Sigmoid colon (tissue), 7 donors: Measurements from ENCODE around the gene PGAP6. TPM values are rescaled to one million over a fixed set of nuclear protein-coding genes. Genes with fewer than 3 reads are reported as not detected.

Experiments
- DNase-seq: peaks from one replicate; pipeline ENCODE4 v3.0.0-alpha.2; 2019
- H3K27ac ChIP-seq, 4 donors: fragments of 200-600 bp; sonication (generic); one replicate each; pipeline ENCODE4 v1.5.1; 2016 to 2019; ENCODE audit warnings: mild to moderate bottlenecking in 1 of 4
- H3K27me3 ChIP-seq, 3 donors: fragments of 200-600 bp; sonication (generic); one replicate each; pipeline ENCODE4 v1.5.1; 2019; ENCODE audit warnings: mild to moderate bottlenecking in 1 of 3
- H3K36me3 ChIP-seq, 4 donors: fragments of 200-600 bp; sonication (generic); one replicate each; pipeline ENCODE4 v1.5.1; 2016 to 2019
- H3K4me1 ChIP-seq, 4 donors: fragments of 200-600 bp; sonication (generic); one replicate each; pipeline ENCODE4 v1.5.1; 2017 to 2019
- H3K4me3 ChIP-seq, 4 donors: fragments of 200-600 bp; sonication (generic); one replicate each; pipeline ENCODE4 v1.5.1; 2017 to 2019; ENCODE audit warnings: mild to moderate bottlenecking in 2 of 4, moderate library complexity in 1 of 4
- H3K9me3 ChIP-seq, 4 donors: fragments of 200-600 bp in 3 of 4; sonication (generic) in 3 of 4; one replicate each; pipeline versions ENCODE4 v1.5.1 to v1.6.1; 2013 to 2019
- CTCF ChIP-seq, 4 experiments: fragments of 450-650 bp in 3 of 4; fragments of 200-600 bp in 1 of 4; IDR thresholded peaks; one replicate each; pipeline ENCODE4 v1.5.1; 2016 to 2019; ENCODE audit warnings: antibody characterized with exemption in 4 of 4, mild to moderate bottlenecking in 3 of 4, moderate library complexity in 2 of 4
- EP300 ChIP-seq, 4 donors: sonication (generic); formaldehyde crosslinking; IDR thresholded peaks; one replicate each; pipeline ENCODE4 v1.6.1; 2017; ENCODE audit warnings: antibody characterized with exemption in 4 of 4
- POLR2A ChIP-seq, 2 donors: fragments of 450-650 bp; IDR thresholded peaks; one replicate each; pipeline ENCODE4 v1.6.1; 2016; ENCODE audit warnings: antibody characterized with exemption in 2 of 2, mild to moderate bottlenecking in 2 of 2, moderate library complexity in 2 of 2
- POLR2AphosphoS5 ChIP-seq, 4 donors: sonication (generic); formaldehyde crosslinking; IDR thresholded peaks; one replicate each; pipeline ENCODE4 v1.6.1; 2017; ENCODE audit warnings: antibody characterized with exemption in 4 of 4
- WGBS, 2 donors: extraction: QIAGEN DNeasy Blood & Tissue Kit; methylation state at CpG; one replicate each; pipeline ENCODE4 v1.1.7; 2013; 5-methylcytosine and 5-hydroxymethylcytosine counted together
- intact Hi-C: fragments of 100-400 bp; cut with DNase I; formaldehyde crosslinking; loops from one replicate; pipeline ENCODE4 v1.15.1; 2023
- polyA plus RNA-seq, 3 donors: library from polyadenylated mRNA; stranded (reverse); fragments of 200-250 nt; gene quantifications; one replicate each; pipeline ENCODE4 v1.2.3, GENCODE V29; 2013
- total RNA-seq, 4 donors: library from RNA; depleted of rRNA; stranded (reverse); fragments of >200 nt; gene quantifications; one replicate each; pipeline ENCODE4 v1.1.0, GENCODE V29; 2016
- donor health status: healthy with polysubstance abuse.
- donor health status: Bipolar disorder and iron deficiency.
- donor health status: healthy.

Gene PGAP6
- total and polyA plus RNA-seq, 7 donors, result 20.7 to 109 (median 26.6) TPM

GRCh38 chr16:426115-426905 lies 44.5 kb upstream of the PGAP6 start:
- TF ChIP-seq CTCF (IDR thresholded peaks at IDR 0.05) (no peak), EP300 (IDR thresholded peaks at IDR 0.05) (no peak), POLR2AphosphoS5 (IDR thresholded peaks at IDR 0.05) (no peak)
- Histone ChIP-seq H3K36me3 (peaks cover 0 to 12% (median 0%) of the 10 kb centered on the region in 4 donors), H3K27ac (peak overlapping the region; percentile 40 to 99 (median 96)), H3K27me3 (no peaks in the 10 kb centered on the region), H3K9me3 (no peaks in the 10 kb centered on the region), H3K4me1 (peaks cover 0 to 49% (median 45%) of the 10 kb centered on the region in 4 donors), H3K4me3 (peak overlapping the region; percentile 64 to 81 (median 74))
- DNase-seq, result no peak
- intact Hi-C loops, result loop anchor here (2.0 to 5.0 kb wide), 3 partner anchors 30 to 46 kb away; partner anchors contain the start of gene PGAP6
- WGBS, 2 donors, result 0 to 1% methylated on average over 97 of the region's 97 CpGs

DNA sequence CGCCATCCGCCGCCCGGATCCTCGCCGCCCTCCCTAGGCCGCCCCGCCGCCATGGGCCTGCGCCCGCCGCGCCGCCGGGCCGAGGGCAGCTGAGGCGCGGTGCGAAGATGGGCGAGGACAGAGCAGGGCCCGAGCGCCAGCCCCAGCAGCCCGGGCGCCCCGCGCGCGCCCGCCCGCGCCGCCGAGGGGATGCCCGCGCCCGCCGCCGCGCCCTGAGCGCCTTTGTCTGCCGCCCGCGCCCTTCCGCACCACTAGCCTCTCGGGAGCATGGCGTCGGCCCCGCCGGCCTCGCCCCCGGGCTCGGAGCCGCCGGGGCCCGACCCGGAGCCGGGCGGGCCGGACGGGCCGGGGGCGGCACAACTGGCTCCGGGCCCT lies 43.9 kb upstream of the PGAP6 start:
- TF ChIP-seq POLR2A (IDR thresholded peaks at IDR 0.05), result no peak
- TF ChIP-seq CTCF (IDR thresholded peaks at IDR 0.05), result no peak
- TF ChIP-seq EP300 (IDR thresholded peaks at IDR 0.05), result no peak
- TF ChIP-seq POLR2AphosphoS5 (IDR thresholded peaks at IDR 0.05), result no peak

DNA sequence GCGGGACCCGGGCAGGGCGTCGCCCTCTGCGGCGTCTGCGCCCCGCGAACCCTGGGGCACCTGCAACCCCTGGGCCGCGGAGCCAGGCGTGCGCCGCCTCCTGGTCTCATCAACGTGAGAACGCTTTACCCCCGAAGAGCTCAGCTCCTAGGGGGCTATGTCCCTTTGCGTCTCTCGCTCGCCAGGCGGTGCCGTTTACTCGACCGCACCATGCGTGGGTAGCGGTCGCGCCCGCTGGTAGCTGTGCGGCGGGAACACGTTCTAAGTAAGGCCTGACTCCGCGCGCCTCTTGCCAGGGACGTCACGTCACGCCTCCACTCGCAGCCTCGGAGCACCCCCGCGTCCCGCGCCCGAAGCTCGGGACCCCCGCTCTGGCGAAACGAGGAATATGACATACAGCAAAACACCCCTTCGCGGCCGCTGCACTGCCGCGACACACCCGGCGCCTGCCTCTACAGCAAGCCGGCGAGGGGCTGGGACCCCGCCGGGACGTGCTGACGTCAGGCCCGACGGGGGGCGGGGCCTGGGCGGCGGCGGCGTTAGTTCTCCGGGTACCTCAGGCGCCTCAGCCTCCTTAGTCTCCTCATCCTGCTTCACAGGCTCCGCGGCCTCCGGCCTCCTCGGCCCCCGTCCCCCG lies 43.4 kb upstream of the PGAP6 start, which contains the start of gene RAB11FIP3:
RAB11FIP3 (plus strand) TSS at position 568 of the 637 bp plus-strand sequence. CDS start 358 bp downstream, outside the sequence.
- TF ChIP-seq CTCF (IDR thresholded peaks at IDR 0.05) (peak in 1 of 4 experiments; percentile 3), EP300 (IDR thresholded peaks at IDR 0.05) (no peak), POLR2AphosphoS5 (IDR thresholded peaks at IDR 0.05) (peak; percentile 89 to 97 (median 96)), POLR2A (IDR thresholded peaks at IDR 0.05) (peak; percentile 79 to 83)

More for the DNA sequence above, 43.9 kb upstream of the PGAP6 start:
- H3K9me3 ChIP-seq, result no peaks in the 10 kb centered on the region
- intact Hi-C loops, result loop anchor here (1.0 to 5.0 kb wide), 5 partner anchors 23 to 101 kb away; partner anchors contain the start of genes CAPN15 and PGAP6
- H3K4me1 ChIP-seq, result peaks cover 0 to 49% (median 45%) of the 10 kb centered on the region in 4 donors
- peak overlapping the region; percentile 64 to 81 (median 74) for H3K4me3 ChIP-seq
- peak overlapping the region; percentile 94 to 99 (median 98) for H3K27ac ChIP-seq
- H3K36me3 ChIP-seq, result peaks cover 0 to 12% (median 0%) of the 10 kb centered on the region in 4 donors
- WGBS, 2 donors, result 0 to 1% methylated on average over 63 of the region's 63 CpGs
- no peaks in the 10 kb centered on the region for H3K27me3 ChIP-seq
- DNase-seq, result no peak

DNA sequence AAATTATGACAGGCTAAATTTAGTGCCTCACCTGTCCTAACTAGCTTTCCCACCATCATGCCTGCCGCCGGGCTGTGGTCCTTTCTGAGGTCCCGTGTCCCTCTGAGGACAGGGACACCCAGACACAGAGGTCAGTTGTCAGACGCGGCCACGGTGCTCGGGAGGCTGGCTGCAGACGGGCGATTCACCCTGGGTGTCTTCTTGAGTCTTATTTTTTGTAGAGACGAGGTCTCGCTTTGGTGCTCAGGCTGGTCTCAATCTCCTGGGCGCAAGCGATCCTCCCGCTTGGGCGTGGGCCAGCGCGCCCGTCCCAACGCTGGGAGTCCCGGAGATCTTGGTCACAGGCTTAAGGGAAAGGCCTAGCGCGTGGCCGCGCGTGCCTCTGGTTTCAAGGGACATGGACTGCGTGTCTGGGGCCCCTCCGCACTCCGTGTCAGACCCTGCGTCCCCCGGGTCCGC lies 42.9 kb upstream of the PGAP6 start:
- TF ChIP-seq POLR2A (IDR thresholded peaks at IDR 0.05) (no peak), EP300 (IDR thresholded peaks at IDR 0.05) (no peak), POLR2AphosphoS5 (IDR thresholded peaks at IDR 0.05) (no peak), CTCF (IDR thresholded peaks at IDR 0.05) (no peak)
- Histone ChIP-seq H3K27me3 (no peaks in the 10 kb centered on the region), H3K4me1 (peaks cover 0 to 49% (median 45%) of the 10 kb centered on the region in 4 donors), H3K36me3 (peaks cover 0 to 4% (median 0%) of the 10 kb centered on the region in 4 donors), H3K27ac (peak overlapping the region; percentile 94 to 99 (median 98)), H3K4me3 (peak overlapping the region; percentile 63 to 81 (median 74)), H3K9me3 (no peaks in the 10 kb centered on the region)
- 4 to 13% methylated on average over 31 of the region's 31 CpGs for WGBS, 2 donors
- DNase-seq, result peak; percentile 83
- intact Hi-C loops, result loop anchor here (1.0 to 5.0 kb wide), 5 partner anchors 22 to 102 kb away; partner anchors contain the start of genes CAPN15 and PGAP6

More for the DNA sequence above, 43.4 kb upstream of the PGAP6 start, which contains the start of gene RAB11FIP3:
- Histone ChIP-seq H3K9me3 (no peaks in the 10 kb centered on the region), H3K27me3 (no peaks in the 10 kb centered on the region), H3K4me3 (peak within 1 kb of the TSS; percentile 64 to 81 (median 74)), H3K4me1 (peaks cover 0 to 49% (median 45%) of the 10 kb centered on the region in 4 donors), H3K36me3 (peaks cover 0 to 10% (median 0%) of the 10 kb centered on the region in 4 donors), H3K27ac (peak within 1 kb of the TSS; percentile 94 to 99 (median 98))
- 0% methylated on average over 77 of the region's 77 CpGs for WGBS, 2 donors
- DNase-seq, result peak; percentile 93
- intact Hi-C loops, result loop anchor here (1.0 to 5.0 kb wide), 4 partner anchors 23 to 102 kb away; partner anchors contain the start of genes CAPN15 and PGAP6
